Activated T-helper 1 cell treated with Interleukin-2 at 50 U/mL for 16 hours (primary cell): Measurements from ENCODE around the gene RSPO3.

Experiments
- DNase-seq: peaks from one replicate; pipeline ENCODE4 v3.0.0-alpha.2; 2020; ENCODE audit warnings: low read depth

Gene RSPO3

GRCh38 chr6:127111526-127111925, 6.9 kb upstream of the RSPO3 start:
- DNase-seq, result no peak

DNA sequence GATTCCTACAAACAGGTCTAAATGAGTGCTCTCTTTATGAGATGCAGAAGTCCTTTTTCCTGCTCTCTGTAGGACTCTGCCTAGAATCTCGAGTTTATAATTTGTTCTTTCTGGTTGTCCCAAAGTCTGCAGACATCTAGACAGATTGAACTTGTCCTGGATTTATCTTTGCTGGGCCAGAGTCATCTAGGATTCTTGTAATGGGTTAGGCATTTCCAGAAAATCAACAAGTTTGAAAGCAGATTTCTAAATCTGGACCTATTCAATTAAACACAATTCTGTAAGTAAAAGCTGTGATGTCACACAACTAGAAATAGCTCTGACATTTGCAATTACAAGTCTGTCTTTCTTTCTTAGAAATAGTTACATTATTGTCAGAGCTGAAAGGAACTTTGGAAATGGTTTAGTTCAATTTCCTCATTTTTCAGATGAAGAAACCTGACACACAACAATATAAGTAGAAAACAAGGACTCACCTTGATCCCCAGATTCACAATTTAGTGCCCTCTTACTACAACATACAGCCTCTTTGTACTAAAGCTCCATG, 4.2 kb upstream of the RSPO3 start:
- no peak for DNase-seq

DNA sequence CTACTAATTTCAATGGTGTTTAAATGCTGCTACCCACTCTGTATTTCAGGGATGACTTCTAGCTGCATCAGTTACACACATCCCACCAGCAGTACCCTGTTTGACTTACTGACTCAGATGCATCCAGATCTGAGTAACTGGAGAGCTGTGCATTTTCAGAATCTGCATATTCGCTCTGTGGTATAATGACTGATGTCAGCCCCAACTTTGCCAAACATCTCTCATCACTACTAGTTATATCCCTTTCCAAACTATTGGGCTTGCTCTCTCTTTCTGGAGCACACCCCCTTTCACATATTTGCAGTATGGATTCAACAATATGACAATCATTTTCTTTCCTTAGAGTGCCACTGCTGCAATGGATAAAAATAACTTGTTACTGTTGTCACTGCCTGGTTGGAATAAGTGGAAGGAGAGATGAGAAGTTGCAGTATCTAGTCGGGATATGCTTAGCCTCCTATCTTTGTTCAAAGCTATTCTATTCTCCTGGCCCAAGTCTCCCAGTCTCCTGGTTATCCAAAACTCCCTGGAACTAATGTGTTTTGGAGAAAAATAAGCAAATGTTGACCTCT, 3.3 kb upstream of the RSPO3 start:
- no peak for DNase-seq

GRCh38 chr6:127115746-127116145, 2.7 kb upstream of the RSPO3 start:
- DNase-seq, result no peak

DNA sequence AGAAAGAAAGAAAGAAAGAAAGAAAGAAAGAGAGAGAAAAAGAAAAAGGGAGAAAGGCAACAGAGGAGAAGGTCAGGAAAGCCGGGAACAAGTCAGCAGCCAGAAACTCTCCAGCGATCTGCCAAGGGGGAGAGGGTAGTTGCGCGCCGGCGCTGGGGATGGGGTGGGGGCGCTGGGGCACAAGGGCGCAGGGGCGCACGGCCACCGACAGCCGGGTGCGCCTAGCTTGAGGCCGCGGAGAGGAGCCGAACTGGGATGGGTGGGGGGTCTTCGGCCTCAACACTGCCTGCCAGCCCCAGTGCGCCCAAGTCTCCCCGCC, 533 bp upstream of the RSPO3 start:
- DNase-seq, result no peak

GRCh38 chr6:127119102-127120022, 891 bp downstream of the RSPO3 start:
- no peak for DNase-seq

GRCh38 chr6:127120023-127120786, 1.7 kb downstream of the RSPO3 start:
- no peak for DNase-seq

GRCh38 chr6:127120787-127121636, 2.5 kb downstream of the RSPO3 start:
- DNase-seq, result peak; percentile 17

DNA sequence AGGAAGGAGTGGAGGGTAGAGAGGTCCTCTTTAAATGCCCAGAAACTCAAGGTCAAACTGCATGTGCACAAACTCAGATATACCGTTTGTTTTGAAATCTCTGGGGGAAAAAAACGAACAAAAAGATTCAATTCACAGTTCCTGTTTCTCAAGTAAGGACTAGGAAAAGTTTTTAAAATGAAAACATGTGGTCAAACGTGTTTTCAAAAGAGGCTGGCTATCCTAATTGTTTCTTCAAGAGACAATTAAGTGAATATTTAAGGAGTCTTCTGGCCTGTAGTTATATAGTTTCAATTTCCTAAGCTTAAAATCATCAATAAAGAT, 3.1 kb downstream of the RSPO3 start:
- no peak for DNase-seq

DNA sequence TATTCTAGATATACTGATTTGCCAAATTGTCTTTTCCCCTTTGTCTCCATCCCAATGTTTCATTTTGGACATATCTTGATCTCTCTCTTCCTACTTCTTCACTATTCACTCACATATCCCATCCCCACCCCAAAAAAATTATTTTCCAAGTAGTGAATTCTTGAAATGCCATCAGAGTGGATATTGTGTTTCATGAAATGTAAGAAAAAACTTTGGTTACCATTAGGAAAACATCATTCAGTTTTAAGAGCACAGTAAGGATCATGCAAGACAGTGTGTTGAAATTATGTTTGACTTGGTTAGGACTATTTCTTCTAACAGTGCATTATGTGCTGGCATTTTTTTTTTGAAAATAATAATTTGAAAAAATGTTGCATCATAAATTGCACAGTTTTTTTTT, 5.7 kb downstream of the RSPO3 start:
- no peak for DNase-seq

- no peak for DNase-seq
Measured at GRCh38 chr6:127124680-127125079, 6.2 kb downstream of the RSPO3 start.

DNA sequence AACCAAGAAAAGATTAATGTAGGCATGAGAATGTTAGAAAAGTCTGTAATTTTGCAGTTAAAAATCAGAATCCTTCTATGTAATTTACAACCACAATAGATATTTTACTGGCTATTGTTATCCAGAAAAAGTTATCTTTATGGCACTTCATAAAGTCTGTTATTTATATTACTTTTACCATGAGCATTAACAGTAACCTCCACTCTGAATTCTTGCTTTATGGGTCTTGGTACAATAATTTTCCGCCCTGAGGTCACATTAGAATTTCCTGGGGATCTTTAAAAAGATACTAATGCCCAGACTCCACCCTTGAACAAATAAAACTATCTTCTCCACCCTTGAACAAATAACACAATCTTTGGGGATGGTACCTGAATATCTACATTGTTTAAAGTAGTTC, 9.6 kb downstream of the RSPO3 start:
- DNase-seq, result no peak

GRCh38 chr6:127129251-127129650, 10.8 kb downstream of the RSPO3 start:
- no peak for DNase-seq

GRCh38 chr6:127131275-127131674, 12.8 kb downstream of the RSPO3 start:
- DNase-seq, result no peak

GRCh38 chr6:127131772-127132376, 13.4 kb downstream of the RSPO3 start:
- DNase-seq, result no peak

GRCh38 chr6:127134136-127134535, 15.7 kb downstream of the RSPO3 start:
- no peak for DNase-seq

GRCh38 chr6:127136786-127137185, 18.3 kb downstream of the RSPO3 start:
- DNase-seq, result no peak

GRCh38 chr6:127146932-127147331, 28.5 kb downstream of the RSPO3 start:
- DNase-seq, result no peak

GRCh38 chr6:127147534-127147933, 29.1 kb downstream of the RSPO3 start:
- no peak for DNase-seq

DNA sequence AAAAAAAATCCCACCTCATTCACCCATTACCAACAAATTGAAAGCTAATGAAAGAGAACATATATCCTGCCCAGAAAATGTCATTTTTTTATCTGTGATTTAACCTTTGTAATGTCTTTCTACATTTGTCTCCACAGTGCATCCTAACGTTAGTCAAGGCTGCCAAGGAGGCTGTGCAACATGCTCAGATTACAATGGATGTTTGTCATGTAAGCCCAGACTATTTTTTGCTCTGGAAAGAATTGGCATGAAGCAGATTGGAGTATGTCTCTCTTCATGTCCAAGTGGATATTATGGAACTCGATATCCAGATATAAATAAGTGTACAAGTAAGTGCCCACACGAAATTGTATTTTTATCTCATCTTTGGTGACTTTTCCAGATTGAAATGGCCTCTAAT, 30.0 kb downstream of the RSPO3 start:
- no peak for DNase-seq

DNA sequence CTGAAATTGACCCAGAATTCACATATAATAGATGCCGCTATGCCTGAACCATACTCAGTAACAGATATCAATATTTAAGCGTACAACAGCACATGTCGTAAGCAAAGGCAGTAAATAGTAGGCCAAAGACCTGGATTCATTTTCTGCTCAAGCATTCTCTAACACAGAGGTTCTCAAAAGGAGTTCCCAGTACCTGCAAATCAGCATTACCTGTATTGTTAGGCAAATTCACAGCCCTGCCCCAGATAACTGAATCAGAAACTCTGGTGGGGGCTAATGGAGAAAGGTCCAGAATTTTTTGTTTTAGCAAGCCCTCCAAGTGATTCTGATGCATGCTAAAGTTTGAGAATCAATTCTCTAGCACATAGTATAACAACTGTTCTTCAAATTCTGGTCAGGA, 36.0 kb downstream of the RSPO3 start:
- no peak for DNase-seq

GRCh38 chr6:127160484-127160883, 42.0 kb downstream of the RSPO3 start:
- DNase-seq, result no peak
